Measurements from ENCODE around the gene CLPTM1L. TPM values are rescaled to one million over a fixed set of nuclear protein-coding genes. Genes with fewer than 3 reads are reported as not detected.

The CLPTM1L gene
- total RNA-seq, 1 experiment from 2014 or later, result 127 TPM

- no peak for TF ChIP-seq CTCF (IDR thresholded peaks at IDR 0.05; ENCODE audit: unreplicated experiment)
- intact Hi-C loops (cut with micrococcal nuclease; ENCODE audit: unreplicated experiment), result no loop called here
- CTCF ChIA-PET, result no interaction called here
- H3K27ac Mint-ChIP-seq (ENCODE audit: unreplicated experiment), result no peak overlapping the region
- no TSS peak for BruUV-seq (replicated peaks)
- peaks cover 53% of the 10 kb centered on the region for H3K27me3 Mint-ChIP-seq (ENCODE audit: unreplicated experiment)
- H3K36me3 Mint-ChIP-seq (ENCODE audit: insufficient read depth, unreplicated experiment), result peaks cover 9% of the 10 kb centered on the region
- no peaks in the 10 kb centered on the region for H3K9me3 Mint-ChIP-seq (ENCODE audit: low read depth, unreplicated experiment)
- no peak overlapping the region for H3K4me3 Mint-ChIP-seq (ENCODE audit: low read depth, unreplicated experiment)
- no peaks in the 10 kb centered on the region for H3K4me1 Mint-ChIP-seq (ENCODE audit: low read depth, unreplicated experiment)
- no peak for DNase-seq
Measured at GRCh38 chr5:1382248-1382700, 37.4 kb upstream of the CLPTM1L start.

- intact Hi-C loops (cut with micrococcal nuclease; ENCODE audit: unreplicated experiment), result no loop called here
- CTCF ChIA-PET, result no interaction called here
- no TSS peak for BruUV-seq (replicated peaks)
- no peak for TF ChIP-seq CTCF (IDR thresholded peaks at IDR 0.05; ENCODE audit: unreplicated experiment)
- no peak overlapping the region for H3K27ac Mint-ChIP-seq (ENCODE audit: unreplicated experiment)
- H3K27me3 Mint-ChIP-seq (ENCODE audit: unreplicated experiment), result peaks cover 46% of the 10 kb centered on the region
- H3K9me3 Mint-ChIP-seq (ENCODE audit: low read depth, unreplicated experiment), result no peaks in the 10 kb centered on the region
- H3K4me3 Mint-ChIP-seq (ENCODE audit: low read depth, unreplicated experiment), result no peak overlapping the region
- no peaks in the 10 kb centered on the region for H3K4me1 Mint-ChIP-seq (ENCODE audit: low read depth, unreplicated experiment)
- no peak for DNase-seq
- H3K36me3 Mint-ChIP-seq (ENCODE audit: insufficient read depth, unreplicated experiment), result peaks cover 7% of the 10 kb centered on the region
Measured at GRCh38 chr5:1381370-1382247, 36.7 kb upstream of the CLPTM1L start.

GRCh38 chr5:1380910-1381309 is 36.0 kb upstream of the CLPTM1L start:
- H3K27ac Mint-ChIP-seq (ENCODE audit: unreplicated experiment), result no peak overlapping the region
- H3K4me1 Mint-ChIP-seq (ENCODE audit: low read depth, unreplicated experiment), result no peaks in the 10 kb centered on the region

More at GRCh38 chr5:1380910-1381309, 36.0 kb upstream of the CLPTM1L start:
- no peak for TF ChIP-seq CTCF (IDR thresholded peaks at IDR 0.05; ENCODE audit: unreplicated experiment)
- no peak for DNase-seq
- Mint-ChIP-seq H3K27me3 (ENCODE audit: unreplicated experiment) (peaks cover 46% of the 10 kb centered on the region), H3K4me3 (ENCODE audit: low read depth, unreplicated experiment) (no peak overlapping the region), H3K9me3 (ENCODE audit: low read depth, unreplicated experiment) (no peaks in the 10 kb centered on the region), H3K36me3 (ENCODE audit: insufficient read depth, unreplicated experiment) (peaks cover under 1% of the 10 kb centered on the region)
- BruUV-seq (replicated peaks), result no TSS peak
- intact Hi-C loops (cut with micrococcal nuclease; ENCODE audit: unreplicated experiment), result no loop called here
- CTCF ChIA-PET, result interaction anchor here (0.6 to 1.1 kb wide), 2 partner anchors 197 to 264 kb away, joined by 3 read pairs; no protein-coding TSS in a partner anchor

Measured in Calu3 (cell line).